Tongue (tissue), 2 donors: Measurements from ENCODE around the gene EME1. TPM values are rescaled to one million over a fixed set of nuclear protein-coding genes. Genes with fewer than 3 reads are reported as not detected.

ENCODE experiments used
- DNase-seq: peaks from one replicate; pipeline ENCODE4 v3.0.0-alpha.2; 2015
- total RNA-seq: library from RNA; depleted of rRNA; stranded (reverse); fragments of >200 nt; gene quantifications from one replicate; pipeline ENCODE4 v1.2.3, GENCODE V29; 2014

Gene EME1
- total RNA-seq, 1 donor from 2014 or later, result 4.3 TPM

- DNase-seq, result peak; percentile 69
Measured at GRCh38 chr17:50363217-50364060, 9.6 kb upstream of the EME1 start.

GRCh38 chr17:50364061-50364458 is 9.0 kb upstream of the EME1 start:
- no peak for DNase-seq

- DNase-seq, result peak; percentile 26
Measured at GRCh38 chr17:50364715-50365114, 8.3 kb upstream of the EME1 start.

DNA sequence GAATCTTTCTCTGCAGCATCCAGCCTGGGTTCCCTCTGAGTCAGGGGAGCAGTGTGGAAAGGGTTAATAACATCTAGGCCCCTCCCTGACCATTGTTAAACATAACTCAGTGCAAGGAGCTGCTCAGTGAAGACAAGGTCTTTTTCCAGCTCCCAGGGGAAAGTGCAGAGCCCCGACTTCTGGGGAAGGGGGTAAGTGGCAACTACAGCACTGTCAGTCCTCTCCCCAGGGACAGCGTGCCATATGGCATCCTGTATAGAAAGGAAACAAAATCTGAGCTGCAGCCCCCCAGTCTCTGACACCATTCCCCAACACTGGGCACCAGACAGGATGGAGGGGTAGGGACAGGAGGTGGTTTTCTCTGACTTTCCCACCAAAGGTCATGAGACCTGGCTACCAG is 7.9 kb upstream of the EME1 start:
- DNase-seq, result no peak

DNA sequence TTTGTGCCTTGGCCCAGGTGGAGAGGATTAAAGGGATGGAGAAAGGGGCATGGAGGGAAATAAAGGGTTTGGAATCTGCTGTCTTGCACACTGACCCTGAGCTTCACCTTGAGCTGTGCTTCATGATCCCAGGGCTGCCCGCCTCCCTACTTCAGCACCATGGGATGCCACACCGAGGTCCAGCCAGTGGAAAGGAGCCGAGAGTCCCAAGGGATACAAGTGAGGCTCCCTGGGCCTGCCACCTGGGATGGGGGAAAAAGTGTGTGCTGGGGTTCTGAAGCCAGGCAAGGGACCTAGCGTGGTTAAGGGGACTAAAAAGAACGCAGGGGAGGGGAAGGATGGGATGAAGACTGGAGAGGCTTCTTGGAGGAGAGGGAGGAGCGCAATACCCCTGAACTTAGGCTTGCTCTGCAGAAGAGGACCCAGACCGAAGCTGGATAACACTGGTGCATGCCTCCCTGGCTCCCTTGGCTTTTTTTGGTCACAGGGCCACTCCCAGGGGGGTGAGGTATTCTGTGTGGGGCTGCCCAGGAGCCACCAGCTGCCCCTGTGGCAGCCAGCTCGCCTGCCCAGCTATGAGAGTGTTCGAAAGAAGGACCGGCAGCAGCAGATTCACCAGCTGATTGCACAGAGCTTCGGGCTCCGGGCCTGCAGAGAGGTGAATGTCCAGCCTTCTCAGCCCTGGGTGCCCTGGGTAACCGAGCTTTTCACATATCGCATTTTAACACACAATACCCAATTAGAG is 7.2 kb upstream of the EME1 start:
- DNase-seq, result no peak

DNA sequence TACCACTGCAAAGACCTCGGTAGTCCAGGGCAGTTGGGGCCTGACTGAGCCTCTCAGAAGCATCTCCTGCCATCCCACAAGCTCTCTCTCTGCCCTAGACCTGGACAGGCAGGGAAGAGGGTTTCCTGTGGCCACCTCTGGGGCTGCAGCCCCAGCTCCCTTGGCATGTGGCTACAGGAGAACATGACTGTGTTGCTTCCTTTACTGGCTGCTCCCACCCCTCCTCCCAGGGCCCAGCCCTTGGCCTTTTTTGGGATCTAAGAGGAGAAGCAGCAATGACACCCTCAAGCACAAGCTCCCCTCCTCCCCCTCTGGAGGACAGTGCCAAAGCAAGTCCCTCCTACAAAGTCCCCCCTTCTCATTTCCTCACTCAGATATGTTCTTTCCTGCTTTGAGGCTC is 5.6 kb upstream of the EME1 start:
- DNase-seq, result no peak

DNA sequence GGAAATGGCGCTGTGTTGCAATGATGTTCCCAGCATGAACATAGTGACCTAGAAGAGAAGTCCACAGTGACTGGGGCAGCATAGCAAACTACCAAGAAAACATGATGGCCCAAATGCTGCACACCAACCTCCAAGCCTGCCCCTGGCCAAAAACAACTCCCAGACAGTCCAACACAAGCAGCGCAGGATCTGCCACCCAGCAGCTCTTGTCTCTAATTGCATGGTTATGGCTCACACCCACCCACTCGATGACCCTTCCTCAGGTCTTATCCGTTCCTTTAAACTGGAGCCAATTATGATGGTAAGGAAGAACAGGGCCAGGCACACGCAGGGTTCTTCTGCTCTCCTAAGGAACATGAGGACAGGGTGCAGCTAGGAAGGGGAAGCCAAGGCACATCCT is 3.0 kb upstream of the EME1 start:
- DNase-seq, result no peak

DNA sequence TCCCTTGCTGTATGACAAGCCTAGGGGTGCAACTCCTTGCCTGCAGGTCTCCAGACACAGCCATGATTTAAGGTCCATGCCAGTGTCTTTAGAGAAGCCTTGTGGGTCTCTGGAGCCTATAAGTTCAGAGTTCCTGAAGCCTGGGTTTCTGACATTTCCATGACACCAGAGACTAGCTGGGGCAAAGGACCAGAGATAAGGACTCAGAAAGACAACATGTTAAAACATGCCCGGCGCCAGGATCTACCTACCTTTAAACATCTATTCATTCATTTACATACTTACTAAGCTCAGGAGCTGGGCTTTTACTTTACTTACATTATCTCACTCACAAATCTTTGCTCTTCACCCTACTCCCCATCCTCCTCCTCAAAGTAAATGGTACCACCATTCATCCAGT is 1.5 kb upstream of the EME1 start:
- no peak for DNase-seq

DNA sequence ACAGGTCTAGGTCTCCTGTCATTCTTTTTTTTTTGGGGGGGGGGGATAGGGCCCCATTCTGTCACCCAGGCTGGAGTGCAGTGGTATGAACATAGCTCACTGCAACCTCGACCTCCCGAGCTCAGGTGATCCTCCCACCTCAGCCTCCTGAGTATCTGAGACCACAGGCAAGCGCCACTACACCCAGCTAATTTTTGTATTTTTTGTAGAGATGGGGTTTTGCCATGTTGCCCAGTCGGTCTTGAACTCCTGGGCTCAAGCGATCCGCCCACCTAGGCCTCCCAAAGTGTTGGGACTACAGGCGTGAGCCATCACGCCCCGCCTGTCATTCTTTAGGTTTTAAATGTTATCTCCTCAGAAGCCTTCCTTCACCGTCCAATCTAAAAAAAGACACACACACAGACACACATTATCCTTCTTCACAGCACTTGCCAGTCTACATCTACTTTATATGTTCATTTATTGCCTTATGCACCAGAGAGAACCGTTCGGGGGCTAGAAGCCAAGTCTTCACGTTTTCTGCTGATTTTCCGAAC is 739 bp upstream of the EME1 start:
- no peak for DNase-seq

GRCh38 chr17:50373705-50374104 is 676 bp downstream of the EME1 start:
- DNase-seq, result no peak

DNA sequence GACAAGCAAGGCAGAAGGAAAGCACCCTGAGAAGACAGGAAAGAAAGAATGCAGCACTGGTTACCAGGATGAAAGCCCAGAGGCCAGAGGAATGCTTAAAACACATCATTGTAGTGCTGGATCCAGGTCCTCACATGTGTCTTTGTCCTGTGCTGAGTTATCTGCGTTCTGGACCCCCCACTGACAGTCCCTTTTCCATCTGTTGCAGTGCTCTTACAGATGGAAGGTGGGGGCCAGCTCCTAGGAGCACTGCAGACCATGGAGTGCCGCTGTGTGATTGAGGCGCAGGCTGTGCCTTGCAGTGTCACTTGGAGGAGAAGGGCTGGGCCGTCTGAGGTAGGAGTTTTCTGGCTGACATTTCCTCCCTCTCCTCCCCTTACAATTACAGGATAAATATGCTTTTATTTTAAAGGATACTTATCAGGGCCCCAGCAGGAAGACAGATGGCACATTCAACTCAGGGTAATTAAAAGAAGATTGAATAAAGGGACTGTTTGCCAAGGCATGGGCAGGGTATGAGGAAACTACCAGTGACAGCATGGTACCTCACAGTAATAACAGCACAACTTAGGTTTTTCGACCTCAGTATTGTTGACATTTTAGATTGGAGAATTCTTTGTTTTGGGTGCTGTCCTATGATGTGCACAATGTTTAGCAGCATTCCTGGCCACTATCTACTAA is 3.0 kb downstream of the EME1 start:
- DNase-seq, result no peak

- no peak for DNase-seq
Measured at GRCh38 chr17:50379351-50380132, 6.5 kb downstream of the EME1 start.

- DNase-seq, result no peak
Measured at GRCh38 chr17:50380369-50381259, 7.6 kb downstream of the EME1 start.

GRCh38 chr17:50381260-50381815 is 8.3 kb downstream of the EME1 start:
- no peak for DNase-seq

- no peak for DNase-seq
Measured at GRCh38 chr17:50381920-50382319, 8.9 kb downstream of the EME1 start.

GRCh38 chr17:50382931-50383330 is 9.9 kb downstream of the EME1 start:
- no peak for DNase-seq

GRCh38 chr17:50386510-50386909 is 13.5 kb downstream of the EME1 start:
- no peak for DNase-seq

DNA sequence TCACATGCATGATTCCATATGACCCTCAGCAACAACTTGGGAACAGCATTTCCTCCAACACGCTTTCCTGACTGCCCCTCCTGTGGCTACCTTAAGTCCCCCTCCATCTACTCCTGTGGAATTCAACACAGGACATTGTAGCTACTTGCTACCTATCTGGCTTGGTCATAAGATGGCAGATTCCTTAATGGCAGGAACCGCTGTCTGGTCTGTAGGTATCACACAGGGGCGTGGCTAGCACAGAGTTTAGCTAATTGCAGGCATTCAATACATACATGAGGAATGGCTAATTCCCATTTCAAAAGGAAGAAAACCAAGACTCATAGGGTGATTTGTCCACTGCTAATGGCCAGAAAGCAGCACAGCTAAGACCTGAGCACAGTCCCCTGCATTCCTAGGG is 15.7 kb downstream of the EME1 start:
- DNase-seq, result no peak

- DNase-seq, result no peak
Measured at GRCh38 chr17:50389534-50389933, 16.5 kb downstream of the EME1 start.

GRCh38 chr17:50392621-50393020 is 19.6 kb downstream of the EME1 start:
- no peak for DNase-seq

DNA sequence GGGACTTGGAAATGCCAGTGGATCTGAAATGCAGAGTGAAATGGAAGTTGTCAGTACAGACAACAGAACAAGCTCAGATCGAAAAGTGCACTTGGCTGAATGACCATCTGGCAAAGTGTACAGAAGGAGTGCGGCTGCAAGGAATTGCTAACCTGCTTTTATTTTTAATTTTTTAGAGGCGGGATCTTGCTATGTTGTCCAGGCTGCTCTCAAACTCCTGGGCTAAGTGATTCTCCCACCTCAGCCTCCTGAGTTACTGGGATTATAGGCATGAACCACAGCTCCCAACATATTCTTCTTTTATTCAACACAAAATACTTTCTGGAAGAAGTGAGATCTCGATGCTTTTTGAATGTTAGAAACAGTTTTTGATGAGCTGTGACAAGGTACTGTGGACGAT is 20.7 kb downstream of the EME1 start:
- DNase-seq, result no peak
